Lower leg skin (tissue), 4 donors: ENCODE results near the gene KHDC4. TPM values are rescaled to one million over a fixed set of nuclear protein-coding genes. Genes with fewer than 3 reads are reported as not detected.

Source experiments
- DNase-seq, 2 donors: peaks; one replicate each; pipeline ENCODE4 v3.0.0-alpha.2; 2019; ENCODE audit warnings: low spot score in 2 of 2
- H3K4me3 ChIP-seq: fragments of 200-600 bp; sonication (generic); 2 replicates; pipeline ENCODE4 v1.5.1; 2017; ENCODE audit warnings: mild to moderate bottlenecking, low read depth; ENCODE audit not compliant: poor library complexity, severe bottlenecking
- POLR2A ChIP-seq, 2 donors: fragments of 450-650 bp; IDR thresholded peaks; one replicate each; pipeline ENCODE4 v1.6.1; 2016 to 2017; ENCODE audit warnings: antibody characterized with exemption in 2 of 2, mild to moderate bottlenecking in 1 of 2, moderate library complexity in 1 of 2
- WGBS, 2 donors: methylation state at CpG; one replicate each; pipeline ENCODE4 v1.1.5; 2018; 5-methylcytosine and 5-hydroxymethylcytosine counted together
- intact Hi-C: fragments of 100-400 bp; cut with DNase I; formaldehyde crosslinking; loops from one replicate; pipeline ENCODE4 v1.15.0; 2023; ENCODE audit warnings: low total_unique reads
- total RNA-seq, 4 donors: library from RNA; depleted of rRNA; stranded (reverse); fragments of >200 nt; gene quantifications; one replicate each; pipeline ENCODE4 v1.1.0, GENCODE V29; 2016
- TF ChIP-seq, protein P1 (sequence below), 3 donors: fragments of 450-650 bp; IDR thresholded peaks; one replicate each; pipeline ENCODE4 v1.5.1; 2016; ENCODE audit warnings: antibody characterized with exemption in 3 of 3, mild to moderate bottlenecking in 3 of 3, moderate library complexity in 2 of 3

Gene KHDC4
- total RNA-seq, 4 donors from 2014 or later: 32.7 to 96.0 (median 45.5) TPM

DNA sequence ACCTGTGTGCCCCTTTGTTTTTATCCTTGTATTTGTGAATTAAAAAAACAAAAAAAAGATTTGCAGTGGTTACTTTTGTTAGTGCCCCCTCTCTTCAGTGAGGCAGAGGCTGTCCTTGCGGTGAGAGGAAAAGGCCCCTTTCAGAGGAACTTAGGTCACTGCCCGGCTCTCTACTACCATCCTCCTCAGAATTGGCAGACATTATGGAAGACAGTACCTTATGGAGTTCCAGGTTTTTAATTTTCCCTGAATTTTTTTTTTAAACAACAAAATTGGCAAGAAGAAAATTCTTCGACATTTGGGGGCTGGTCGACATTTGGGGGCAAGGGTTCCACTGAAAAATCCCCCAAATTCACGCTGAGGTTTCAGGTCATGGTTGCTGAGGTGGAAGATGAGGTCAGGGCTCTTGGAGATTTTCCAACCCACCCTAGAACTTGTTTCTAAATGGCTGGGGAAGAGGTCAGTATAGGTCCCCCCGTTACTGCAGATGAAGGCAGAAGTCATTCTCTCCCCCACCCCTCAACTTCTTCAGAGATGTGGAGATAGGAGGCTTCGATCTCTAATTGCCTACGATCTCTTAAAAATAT is 12.5 kb upstream of the KHDC4 start:
- no peak overlapping the region for H3K4me3 ChIP-seq
- no peak for TF ChIP-seq POLR2A (IDR thresholded peaks at IDR 0.05)
- TF ChIP-seq, protein P1, sequence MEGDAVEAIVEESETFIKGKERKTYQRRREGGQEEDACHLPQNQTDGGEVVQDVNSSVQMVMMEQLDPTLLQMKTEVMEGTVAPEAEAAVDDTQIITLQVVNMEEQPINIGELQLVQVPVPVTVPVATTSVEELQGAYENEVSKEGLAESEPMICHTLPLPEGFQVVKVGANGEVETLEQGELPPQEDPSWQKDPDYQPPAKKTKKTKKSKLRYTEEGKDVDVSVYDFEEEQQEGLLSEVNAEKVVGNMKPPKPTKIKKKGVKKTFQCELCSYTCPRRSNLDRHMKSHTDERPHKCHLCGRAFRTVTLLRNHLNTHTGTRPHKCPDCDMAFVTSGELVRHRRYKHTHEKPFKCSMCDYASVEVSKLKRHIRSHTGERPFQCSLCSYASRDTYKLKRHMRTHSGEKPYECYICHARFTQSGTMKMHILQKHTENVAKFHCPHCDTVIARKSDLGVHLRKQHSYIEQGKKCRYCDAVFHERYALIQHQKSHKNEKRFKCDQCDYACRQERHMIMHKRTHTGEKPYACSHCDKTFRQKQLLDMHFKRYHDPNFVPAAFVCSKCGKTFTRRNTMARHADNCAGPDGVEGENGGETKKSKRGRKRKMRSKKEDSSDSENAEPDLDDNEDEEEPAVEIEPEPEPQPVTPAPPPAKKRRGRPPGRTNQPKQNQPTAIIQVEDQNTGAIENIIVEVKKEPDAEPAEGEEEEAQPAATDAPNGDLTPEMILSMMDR (IDR thresholded peaks at IDR 0.05): no peak
- DNase-seq: no peak
- 87 to 88% methylated on average over 8 of the region's 8 CpGs for WGBS, 2 donors
- intact Hi-C loops: loop anchor here (5.0 kb wide), 1 partner anchor 41 kb away; no protein-coding TSS in a partner anchor

DNA sequence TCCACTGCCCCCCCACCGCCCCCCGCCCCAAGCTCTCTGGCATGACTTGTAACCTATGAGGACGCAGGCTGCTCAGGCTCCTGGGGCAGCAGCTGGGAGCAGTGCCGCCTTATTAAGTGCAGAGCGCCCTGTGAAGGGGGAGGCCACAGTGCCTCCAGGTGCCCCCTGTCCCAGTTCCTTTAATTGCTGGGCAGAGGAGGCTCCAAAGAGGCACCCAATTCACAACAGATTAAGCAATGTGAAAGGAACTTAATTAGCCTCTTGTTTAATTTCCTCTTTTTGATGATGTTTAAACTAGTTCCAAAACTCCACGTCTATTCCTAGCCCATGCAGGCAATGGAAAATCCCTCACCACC is 10.2 kb upstream of the KHDC4 start:
- DNase-seq: no peak
- 49 to 51% methylated on average over 6 of the region's 6 CpGs for WGBS, 2 donors
- no peak for TF ChIP-seq POLR2A (IDR thresholded peaks at IDR 0.05)
- intact Hi-C loops: no loop called here
- no peak overlapping the region for H3K4me3 ChIP-seq

DNA sequence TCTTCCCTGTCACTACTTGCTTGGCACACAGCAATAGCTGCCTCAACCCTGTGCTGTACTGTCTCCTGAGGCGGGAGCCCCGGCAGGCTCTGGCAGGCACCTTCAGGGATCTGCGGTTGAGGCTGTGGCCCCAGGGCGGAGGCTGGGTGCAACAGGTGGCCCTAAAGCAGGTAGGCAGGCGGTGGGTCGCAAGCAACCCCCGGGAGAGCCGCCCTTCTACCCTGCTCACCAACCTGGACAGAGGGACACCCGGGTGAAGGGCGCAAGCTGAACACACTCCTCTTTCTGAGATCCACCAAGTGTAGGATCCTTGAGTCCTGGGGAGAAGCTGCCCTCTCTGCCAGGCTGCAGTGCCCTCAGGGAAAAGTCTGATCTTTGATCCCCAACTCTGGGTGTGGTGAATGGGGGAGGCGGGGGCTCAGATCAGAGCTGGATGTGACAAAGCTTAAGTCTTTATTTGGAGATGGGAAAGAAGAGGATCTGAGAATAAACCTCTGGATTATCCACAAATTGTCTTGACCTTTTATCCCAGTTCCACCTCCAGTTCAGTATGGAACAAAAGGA is 8.4 kb upstream of the KHDC4 start:
- DNase-seq: no peak
- TF ChIP-seq POLR2A (IDR thresholded peaks at IDR 0.05): no peak
- TF ChIP-seq, protein P1 (IDR thresholded peaks at IDR 0.05): no peak
- 51% methylated on average over 11 of the region's 11 CpGs for WGBS, 2 donors
- intact Hi-C loops: no loop called here
- no peak overlapping the region for H3K4me3 ChIP-seq

DNA sequence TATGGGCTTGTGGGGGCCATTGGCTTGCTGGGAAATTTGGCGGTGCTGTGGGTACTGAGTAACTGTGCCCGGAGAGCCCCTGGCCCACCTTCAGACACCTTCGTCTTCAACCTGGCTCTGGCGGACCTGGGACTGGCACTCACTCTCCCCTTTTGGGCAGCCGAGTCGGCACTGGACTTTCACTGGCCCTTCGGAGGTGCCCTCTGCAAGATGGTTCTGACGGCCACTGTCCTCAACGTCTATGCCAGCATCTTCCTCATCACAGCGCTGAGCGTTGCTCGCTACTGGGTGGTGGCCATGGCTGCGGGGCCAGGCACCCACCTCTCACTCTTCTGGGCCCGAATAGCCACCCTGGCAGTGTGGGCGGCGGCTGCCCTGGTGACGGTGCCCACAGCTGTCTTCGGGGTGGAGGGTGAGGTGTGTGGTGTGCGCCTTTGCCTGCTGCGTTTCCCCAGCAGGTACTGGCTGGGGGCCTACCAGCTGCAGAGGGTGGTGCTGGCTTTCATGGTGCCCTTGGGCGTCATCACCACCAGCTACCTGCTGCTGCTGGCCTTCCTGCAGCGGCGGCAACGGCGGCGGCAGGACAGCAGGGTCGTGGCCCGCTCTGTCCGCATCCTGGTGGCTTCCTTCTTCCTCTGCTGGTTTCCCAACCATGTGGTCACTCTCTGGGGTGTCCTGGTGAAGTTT is 7.8 kb upstream of the KHDC4 start:
- intact Hi-C loops: no loop called here
- H3K4me3 ChIP-seq: no peak overlapping the region
- 69% methylated on average over 19 to 29 of the region's 29 CpGs for WGBS, 2 donors
- TF ChIP-seq, protein P1 (IDR thresholded peaks at IDR 0.05): no peak
- TF ChIP-seq POLR2A (IDR thresholded peaks at IDR 0.05): no peak
- peak in 1 of 2 donors; percentile 66 for DNase-seq

DNA sequence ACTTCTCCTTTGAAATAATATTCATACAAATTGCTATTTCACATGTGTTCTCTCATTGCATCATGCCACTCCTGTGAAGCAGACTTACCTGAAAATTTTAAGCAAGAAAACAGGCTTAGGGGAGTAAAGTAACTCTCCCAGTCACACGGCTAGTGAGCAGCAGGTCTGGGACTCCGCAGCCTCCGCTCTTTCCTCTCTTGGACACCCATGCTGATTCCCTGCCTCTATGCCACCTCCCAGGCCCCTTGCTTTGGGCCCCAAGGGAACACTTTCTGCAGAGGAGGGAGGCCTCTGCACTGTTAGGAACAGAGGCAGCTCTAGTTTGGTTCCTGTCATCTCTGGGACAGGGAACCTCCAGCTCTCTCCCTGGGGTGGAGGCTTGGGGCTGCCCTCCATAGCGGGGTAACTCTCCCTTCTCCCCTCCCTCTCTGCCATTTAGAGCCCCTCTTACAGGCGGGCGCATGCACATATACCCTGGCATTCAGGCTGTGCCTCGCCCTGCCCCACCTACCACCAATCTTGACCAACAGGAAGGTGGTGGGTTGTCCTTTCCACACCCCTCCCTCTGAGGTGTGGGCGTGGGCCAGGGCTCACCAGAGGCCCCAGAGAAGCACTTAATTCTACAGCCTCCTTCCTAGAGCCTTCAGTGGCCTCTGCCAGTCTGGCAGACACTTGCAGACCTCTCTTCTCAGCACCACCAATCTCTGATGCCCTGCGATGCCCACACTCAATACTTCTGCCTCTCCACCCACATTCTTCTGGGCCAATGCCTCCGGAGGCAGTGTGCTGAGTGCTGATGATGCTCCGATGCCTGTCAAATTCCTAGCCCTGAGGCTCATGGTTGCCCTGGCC is 7.0 kb upstream of the KHDC4 start, which contains the start of gene RXFP4:
Gene RXFP4, plus strand, starts transcription at position 646 of the 852 bp plus-strand sequence. Its CDS starts 72 bp downstream, at position 718.
- intact Hi-C loops: no loop called here

More for the DNA sequence above, 7.0 kb upstream of the KHDC4 start, which contains the start of gene RXFP4:
- DNase-seq: peak in 1 of 2 donors; percentile 76
- 51 to 66% methylated on average over 11 of the region's 11 CpGs for WGBS, 2 donors
- no peak within 1 kb of the TSS for H3K4me3 ChIP-seq
- no peak for TF ChIP-seq POLR2A (IDR thresholded peaks at IDR 0.05)
- TF ChIP-seq, protein P1 (IDR thresholded peaks at IDR 0.05): no peak
